Measurements from ENCODE around the gene E2F2. TPM values are rescaled to one million over a fixed set of nuclear protein-coding genes. Genes with fewer than 3 reads are reported as not detected.
A peak's percentile ranks its signal among the peaks of the same experiment; 100 is the strongest.

E2F2 gene
- total RNA-seq, 1 donor from 2014 or later = 1.3 TPM

- no peak overlapping the region for H3K4me3 Mint-ChIP-seq (ENCODE audit: unreplicated experiment)
- H3K9me3 Mint-ChIP-seq (ENCODE audit: unreplicated experiment) = no peaks in the 10 kb centered on the region
- H3K36me3 Mint-ChIP-seq (ENCODE audit: unreplicated experiment) = no peaks in the 10 kb centered on the region
- H3K27me3 Mint-ChIP-seq (ENCODE audit: unreplicated experiment) = no peaks in the 10 kb centered on the region
- TF ChIP-seq, protein P1, sequence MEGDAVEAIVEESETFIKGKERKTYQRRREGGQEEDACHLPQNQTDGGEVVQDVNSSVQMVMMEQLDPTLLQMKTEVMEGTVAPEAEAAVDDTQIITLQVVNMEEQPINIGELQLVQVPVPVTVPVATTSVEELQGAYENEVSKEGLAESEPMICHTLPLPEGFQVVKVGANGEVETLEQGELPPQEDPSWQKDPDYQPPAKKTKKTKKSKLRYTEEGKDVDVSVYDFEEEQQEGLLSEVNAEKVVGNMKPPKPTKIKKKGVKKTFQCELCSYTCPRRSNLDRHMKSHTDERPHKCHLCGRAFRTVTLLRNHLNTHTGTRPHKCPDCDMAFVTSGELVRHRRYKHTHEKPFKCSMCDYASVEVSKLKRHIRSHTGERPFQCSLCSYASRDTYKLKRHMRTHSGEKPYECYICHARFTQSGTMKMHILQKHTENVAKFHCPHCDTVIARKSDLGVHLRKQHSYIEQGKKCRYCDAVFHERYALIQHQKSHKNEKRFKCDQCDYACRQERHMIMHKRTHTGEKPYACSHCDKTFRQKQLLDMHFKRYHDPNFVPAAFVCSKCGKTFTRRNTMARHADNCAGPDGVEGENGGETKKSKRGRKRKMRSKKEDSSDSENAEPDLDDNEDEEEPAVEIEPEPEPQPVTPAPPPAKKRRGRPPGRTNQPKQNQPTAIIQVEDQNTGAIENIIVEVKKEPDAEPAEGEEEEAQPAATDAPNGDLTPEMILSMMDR (IDR thresholded peaks at IDR 0.05) = no peak
- H3K4me1 Mint-ChIP-seq (ENCODE audit: unreplicated experiment) = peaks cover 38% of the 10 kb centered on the region
- no peak overlapping the region for H3K27ac Mint-ChIP-seq (ENCODE audit: unreplicated experiment)
- no peak for DNase-seq (ENCODE audit: extremely low spot score, unreplicated experiment)
Observed at GRCh38 chr1:23477359-23478144, 53.5 kb downstream of the E2F2 start.

GRCh38 chr1:23475641-23476040, 55.4 kb downstream of the E2F2 start:
- Mint-ChIP-seq H3K27me3 (ENCODE audit: unreplicated experiment) (no peaks in the 10 kb centered on the region), H3K4me3 (ENCODE audit: unreplicated experiment) (no peak overlapping the region)
- TF ChIP-seq, protein P1 (IDR thresholded peaks at IDR 0.05) = no peak

GRCh38 chr1:23475134-23475628, 55.9 kb downstream of the E2F2 start:
- no peak for DNase-seq (ENCODE audit: extremely low spot score, unreplicated experiment)
- no peaks in the 10 kb centered on the region for H3K36me3 Mint-ChIP-seq (ENCODE audit: unreplicated experiment)
- TF ChIP-seq, protein P1 (IDR thresholded peaks at IDR 0.05) = no peak
- no peaks in the 10 kb centered on the region for H3K27me3 Mint-ChIP-seq (ENCODE audit: unreplicated experiment)
- no peaks in the 10 kb centered on the region for H3K9me3 Mint-ChIP-seq (ENCODE audit: unreplicated experiment)
- H3K4me3 Mint-ChIP-seq (ENCODE audit: unreplicated experiment) = no peak overlapping the region
- no peak overlapping the region for H3K27ac Mint-ChIP-seq (ENCODE audit: unreplicated experiment)
- peaks cover 32% of the 10 kb centered on the region for H3K4me1 Mint-ChIP-seq (ENCODE audit: unreplicated experiment)

More at GRCh38 chr1:23475641-23476040, 55.4 kb downstream of the E2F2 start:
- H3K36me3 Mint-ChIP-seq (ENCODE audit: unreplicated experiment) = no peaks in the 10 kb centered on the region
- H3K9me3 Mint-ChIP-seq (ENCODE audit: unreplicated experiment) = no peaks in the 10 kb centered on the region
- no peak for DNase-seq (ENCODE audit: extremely low spot score, unreplicated experiment)
- no peak overlapping the region for H3K27ac Mint-ChIP-seq (ENCODE audit: unreplicated experiment)
- peaks cover 35% of the 10 kb centered on the region for H3K4me1 Mint-ChIP-seq (ENCODE audit: unreplicated experiment)

DNA sequence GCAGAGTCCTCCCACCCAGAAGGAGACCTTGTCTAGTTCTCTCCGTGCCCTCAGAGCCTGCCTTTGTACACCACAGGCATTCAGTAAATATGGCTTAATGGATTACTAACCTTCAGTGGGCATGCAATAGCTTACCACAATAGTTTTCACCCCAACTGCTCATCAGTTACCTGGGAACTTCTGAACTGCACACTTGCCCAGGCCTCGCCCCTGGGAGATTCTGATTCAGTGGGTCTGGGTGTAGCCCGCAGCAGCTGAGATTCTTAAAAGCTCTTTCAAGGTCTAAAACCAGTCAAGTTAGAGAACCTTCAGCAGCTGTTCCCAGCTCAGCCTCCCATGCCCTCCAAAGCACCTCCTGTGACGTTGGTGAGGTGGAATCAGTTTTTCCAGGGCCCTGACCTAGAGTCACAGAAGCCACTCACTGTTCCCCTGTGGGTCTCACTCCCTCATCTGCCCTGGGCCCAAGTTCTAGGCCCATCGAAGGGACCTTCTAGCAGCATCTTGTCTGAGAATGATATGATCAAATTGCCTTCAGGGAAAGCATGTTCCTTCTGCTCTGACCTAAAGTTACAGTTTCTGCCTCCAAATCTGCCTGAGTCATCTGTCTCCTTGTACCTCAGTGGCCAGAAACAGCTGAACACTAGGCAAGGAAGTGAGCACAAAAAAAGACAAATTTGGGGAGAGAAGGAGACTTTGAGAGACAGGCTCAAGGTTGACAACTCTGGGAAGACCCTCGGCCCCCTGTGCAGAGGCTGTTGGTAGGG, 57.8 kb downstream of the E2F2 start:
- Mint-ChIP-seq H3K27me3 (ENCODE audit: unreplicated experiment) (no peaks in the 10 kb centered on the region), H3K36me3 (ENCODE audit: unreplicated experiment) (no peaks in the 10 kb centered on the region), H3K4me3 (ENCODE audit: unreplicated experiment) (no peak overlapping the region), H3K27ac (ENCODE audit: unreplicated experiment) (peak overlapping the region; percentile 50), H3K9me3 (ENCODE audit: unreplicated experiment) (no peaks in the 10 kb centered on the region), H3K4me1 (ENCODE audit: unreplicated experiment) (peaks cover 21% of the 10 kb centered on the region)
- DNase-seq (ENCODE audit: extremely low spot score, unreplicated experiment) = no peak
- TF ChIP-seq, protein P1 (IDR thresholded peaks at IDR 0.05) = no peak

Measured in osteocyte (in vitro differentiated cells).